Measurements from ENCODE around the gene RRP12. TPM values are rescaled to one million over a fixed set of nuclear protein-coding genes. Genes with fewer than 3 reads are reported as not detected.

Gene RRP12
- polyA plus RNA-seq, 1 donor from 2014 or later: 9.7 TPM

- H3K36me3 ChIP-seq (ENCODE audit: insufficient read depth, low read length): no peaks in the 10 kb centered on the region
- peaks cover 6% of the 10 kb centered on the region for H3K79me2 ChIP-seq (replicated peaks; ENCODE audit: insufficient read depth, low read length)
- no peak overlapping the region for H3K9ac ChIP-seq (ENCODE audit: low read length)
- H3K27ac ChIP-seq (ENCODE audit: low read length): no peak overlapping the region
- peaks cover 60% of the 10 kb centered on the region for H3K27me3 ChIP-seq (ENCODE audit: insufficient read depth, low read depth, low read length)
- no peak overlapping the region for H2AFZ ChIP-seq (ENCODE audit: low read depth, low read length)
- TF ChIP-seq POLR2AphosphoS5 (IDR thresholded peaks at IDR 0.05) (no peak), REST (IDR thresholded peaks at IDR 0.05; ENCODE audit: borderline replicate concordance) (no peak), EZH2 (IDR thresholded peaks at IDR 0.05; ENCODE audit: borderline replicate concordance, insufficient read depth, low read length, poor library complexity, severe bottlenecking) (no peak), SMC3 (conservative IDR thresholded peaks at IDR 0.05; ENCODE audit: poor library complexity) (no peak), TAF1 (IDR thresholded peaks at IDR 0.05; ENCODE audit: low read depth) (no peak)
- peak overlapping the region; percentile 52 for H3K4me3 ChIP-seq (ENCODE audit: low read length)
- H4K20me1 ChIP-seq (ENCODE audit: insufficient read depth): no peaks in the 10 kb centered on the region
- no peaks in the 10 kb centered on the region for H3K9me3 ChIP-seq (ENCODE audit: low read length)
- H3F3A ChIP-seq (ENCODE audit: insufficient read depth, low read length, poor library complexity, severe bottlenecking): peaks cover 3% of the 10 kb centered on the region
- H3K9me2 ChIP-seq (ENCODE audit: insufficient read depth, low read length): no peaks in the 10 kb centered on the region
- H3K4me2 ChIP-seq (ENCODE audit: low read length): peak overlapping the region; percentile 36
Measured at GRCh38 chr10:97336942-97337831, 64.0 kb downstream of the RRP12 start.

GRCh38 chr10:97336446-97336845 is 64.7 kb downstream of the RRP12 start:
- Histone ChIP-seq H3F3A (ENCODE audit: insufficient read depth, low read length, poor library complexity, severe bottlenecking) (peaks cover 3% of the 10 kb centered on the region), H3K9me2 (ENCODE audit: insufficient read depth, low read length) (no peaks in the 10 kb centered on the region), H3K9me3 (ENCODE audit: low read length) (no peaks in the 10 kb centered on the region), H3K27me3 (ENCODE audit: insufficient read depth, low read depth, low read length) (peaks cover 60% of the 10 kb centered on the region), H3K79me2 (replicated peaks; ENCODE audit: insufficient read depth, low read length) (peaks cover 12% of the 10 kb centered on the region), H3K27ac (ENCODE audit: low read length) (no peak overlapping the region), H2AFZ (ENCODE audit: low read depth, low read length) (no peak overlapping the region), H3K4me3 (ENCODE audit: low read length) (no peak overlapping the region), H3K4me2 (ENCODE audit: low read length) (no peak overlapping the region), H3K36me3 (ENCODE audit: insufficient read depth, low read length) (no peaks in the 10 kb centered on the region), H4K20me1 (ENCODE audit: insufficient read depth) (no peaks in the 10 kb centered on the region), H3K9ac (ENCODE audit: low read length) (no peak overlapping the region)
- TF ChIP-seq POLR2AphosphoS5 (IDR thresholded peaks at IDR 0.05) (peak; percentile 11), TAF1 (IDR thresholded peaks at IDR 0.05; ENCODE audit: low read depth) (no peak)

GRCh38 chr10:97336006-97336405 is 65.1 kb downstream of the RRP12 start:
- Histone ChIP-seq H4K20me1 (ENCODE audit: insufficient read depth) (no peaks in the 10 kb centered on the region), H3K27me3 (ENCODE audit: insufficient read depth, low read depth, low read length) (peaks cover 60% of the 10 kb centered on the region), H3K9me3 (ENCODE audit: low read length) (no peaks in the 10 kb centered on the region), H3K9me2 (ENCODE audit: insufficient read depth, low read length) (no peaks in the 10 kb centered on the region), H3K27ac (ENCODE audit: low read length) (no peak overlapping the region), H3K9ac (ENCODE audit: low read length) (no peak overlapping the region), H2AFZ (ENCODE audit: low read depth, low read length) (no peak overlapping the region), H3F3A (ENCODE audit: insufficient read depth, low read length, poor library complexity, severe bottlenecking) (peaks cover 3% of the 10 kb centered on the region), H3K79me2 (replicated peaks; ENCODE audit: insufficient read depth, low read length) (peaks cover 17% of the 10 kb centered on the region), H3K4me2 (ENCODE audit: low read length) (no peak overlapping the region), H3K36me3 (ENCODE audit: insufficient read depth, low read length) (no peaks in the 10 kb centered on the region), H3K4me3 (ENCODE audit: low read length) (no peak overlapping the region)
- TF ChIP-seq POLR2AphosphoS5 (IDR thresholded peaks at IDR 0.05) (no peak), EP300 (conservative IDR thresholded peaks at IDR 0.05; ENCODE audit: poor library complexity, severe bottlenecking) (no peak), EZH2 (IDR thresholded peaks at IDR 0.05; ENCODE audit: borderline replicate concordance, insufficient read depth, low read length, poor library complexity, severe bottlenecking) (no peak), MXI1 (conservative IDR thresholded peaks at IDR 0.05; ENCODE audit: poor library complexity, severe bottlenecking) (no peak), TAF1 (IDR thresholded peaks at IDR 0.05; ENCODE audit: low read depth) (no peak), CTCF (IDR thresholded peaks at IDR 0.05; ENCODE audit: poor library complexity, severe bottlenecking) (no peak), RAD21 (conservative IDR thresholded peaks at IDR 0.05) (no peak)

All from neural cell (in vitro differentiated cells).